HPDE6-E6E7 (cell line): Measurements from ENCODE around the gene SEMA3A.

Experiments
- DNase-seq: peaks from one replicate; pipeline ENCODE4 v3.0.0; 2011; ENCODE audit warnings: missing footprints; ENCODE audit errors: extremely low spot score

SEMA3A gene

DNA sequence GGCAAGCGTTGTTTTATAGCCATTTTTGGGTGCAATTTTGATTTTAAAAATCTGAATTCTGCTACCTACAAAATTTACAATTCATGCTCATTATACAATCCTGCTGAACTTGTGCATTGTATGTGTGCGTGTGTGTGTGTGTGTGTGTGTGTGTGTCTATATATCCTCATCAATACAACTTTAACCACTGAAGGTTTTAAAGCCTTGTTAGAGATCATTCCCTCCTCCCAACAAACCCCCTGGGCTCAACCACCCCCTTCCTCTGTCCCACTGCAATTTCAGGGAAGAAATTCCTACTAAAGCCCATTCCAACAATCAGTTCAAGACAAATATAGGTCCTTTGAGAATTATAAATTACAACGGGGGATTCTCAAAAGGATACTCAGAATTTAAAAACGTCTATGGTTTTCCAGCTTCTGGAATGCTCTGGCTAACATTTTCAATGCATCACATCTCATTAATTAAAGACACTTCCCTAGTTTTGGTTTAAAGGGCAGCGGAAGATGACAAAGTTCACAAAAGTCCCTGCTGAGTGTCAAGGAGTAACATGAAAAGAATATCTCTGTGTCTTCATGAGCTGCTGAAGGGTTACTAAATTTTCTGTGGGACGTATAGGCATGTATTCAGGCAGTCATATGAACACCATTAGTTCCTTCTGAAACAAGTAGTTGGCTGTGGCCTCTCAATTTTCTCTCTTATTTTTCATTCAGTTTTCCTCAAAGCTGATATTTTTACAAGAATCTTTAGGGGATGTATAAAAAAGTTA, 889 bp upstream of the SEMA3A start:
- DNase-seq, result no peak

DNA sequence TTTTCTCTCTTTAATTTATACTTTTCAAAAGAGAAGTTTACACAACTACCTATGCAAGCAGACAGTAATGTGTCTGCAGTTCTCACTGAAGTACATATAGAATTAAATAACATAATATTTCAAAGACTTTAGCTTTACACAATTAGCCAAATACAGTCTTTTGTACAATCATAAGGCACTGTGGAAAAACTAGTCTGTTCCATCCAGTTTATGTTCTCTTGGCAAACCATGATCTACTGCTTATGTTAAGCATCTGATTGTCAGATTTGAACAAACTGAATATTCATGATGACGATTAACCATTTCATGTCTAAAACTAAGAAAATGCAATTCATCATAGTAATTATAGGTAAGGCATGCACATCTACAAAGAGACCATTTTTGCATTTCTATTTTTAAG, 842 bp downstream of the SEMA3A start:
- no peak for DNase-seq

- DNase-seq, result no peak
These were observed 2.7 kb downstream of the SEMA3A start for GRCh38 chr7:84191842-84192241.

DNA sequence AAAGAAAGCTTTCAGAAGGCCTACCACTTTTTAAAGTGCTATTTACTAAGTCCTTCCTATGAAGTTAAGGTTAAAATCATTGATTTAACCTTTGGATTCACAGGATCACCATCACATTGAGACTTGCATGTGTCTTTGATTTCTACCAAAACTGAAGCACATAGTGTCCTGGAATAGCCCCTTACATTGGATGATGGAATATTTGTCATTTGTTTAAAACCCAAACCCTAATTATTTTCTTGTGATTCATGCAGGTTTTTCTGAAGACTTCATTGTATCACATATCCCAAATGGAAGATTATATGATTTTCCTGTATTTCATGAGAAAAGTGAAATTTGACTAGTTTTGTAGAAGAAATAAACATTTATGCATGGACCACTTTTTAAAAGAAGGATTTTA, 3.3 kb downstream of the SEMA3A start:
- DNase-seq, result no peak

DNA sequence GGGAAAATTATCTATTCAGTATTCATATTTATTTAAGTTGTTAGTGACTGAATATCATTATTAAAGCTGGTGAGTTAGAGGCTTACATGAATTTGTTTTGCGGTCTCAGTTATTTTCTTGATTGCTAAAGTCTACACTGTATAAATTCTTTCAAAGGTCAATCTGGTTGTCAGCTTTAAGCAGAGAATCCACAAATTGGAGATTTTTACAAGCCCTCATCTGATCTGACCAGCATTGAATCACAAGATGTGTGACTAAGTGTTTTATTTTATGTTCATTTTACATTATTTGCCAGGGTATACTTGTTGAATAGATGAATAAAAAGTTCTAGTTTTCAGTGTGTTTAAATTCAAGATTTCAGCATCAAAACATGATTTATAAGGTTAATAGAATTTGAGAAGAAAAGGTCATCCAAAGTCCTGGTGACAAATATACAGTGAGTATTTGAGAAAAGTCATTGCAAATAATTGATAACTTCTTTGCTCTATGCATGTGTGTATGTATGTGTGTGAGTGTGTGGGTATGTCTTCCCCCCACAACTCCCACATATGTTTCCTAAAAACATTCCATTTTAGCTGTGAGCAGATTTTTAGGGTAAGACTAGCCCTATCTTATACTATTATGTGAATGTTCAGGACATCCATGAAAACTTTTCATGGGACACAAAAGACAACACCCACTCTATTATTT, 4.4 kb downstream of the SEMA3A start:
- DNase-seq, result no peak

- DNase-seq, result no peak
These were observed 5.7 kb downstream of the SEMA3A start for GRCh38 chr7:84188786-84189405.

GRCh38 chr7:84187813-84188510, 6.6 kb downstream of the SEMA3A start:
- DNase-seq, result no peak

DNA sequence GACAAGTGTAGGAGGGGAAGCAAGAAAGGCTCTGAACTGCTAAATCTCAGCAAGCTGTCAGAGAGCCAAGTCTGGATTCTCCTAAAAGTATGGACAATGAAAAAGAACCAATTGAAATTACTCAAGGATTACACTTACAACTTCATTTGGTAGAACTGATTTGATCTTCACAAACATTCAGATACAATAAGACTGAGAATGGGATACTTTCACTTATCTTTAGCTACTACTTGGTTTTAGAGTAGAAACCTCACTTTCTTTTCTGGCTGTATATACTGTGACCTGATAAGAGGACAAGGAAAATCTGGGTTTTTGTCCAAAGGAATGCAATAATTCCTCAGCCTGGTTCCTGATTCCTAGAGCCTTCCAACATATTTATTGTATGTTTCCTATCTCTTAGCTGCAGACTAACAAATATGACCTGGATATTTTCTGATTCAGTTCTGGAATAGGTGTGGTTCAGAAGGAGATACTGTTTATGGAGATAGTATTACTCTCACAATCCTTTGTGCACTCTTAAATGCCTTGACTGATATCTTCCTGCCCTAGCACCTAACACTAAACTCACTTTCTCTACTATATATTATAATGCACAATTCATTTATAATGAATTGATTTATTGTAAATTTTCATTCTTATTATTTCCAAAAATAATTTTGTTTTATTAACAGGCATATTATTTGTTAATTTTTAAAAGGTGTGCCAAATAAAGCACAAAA, 7.3 kb downstream of the SEMA3A start:
- DNase-seq, result no peak

DNA sequence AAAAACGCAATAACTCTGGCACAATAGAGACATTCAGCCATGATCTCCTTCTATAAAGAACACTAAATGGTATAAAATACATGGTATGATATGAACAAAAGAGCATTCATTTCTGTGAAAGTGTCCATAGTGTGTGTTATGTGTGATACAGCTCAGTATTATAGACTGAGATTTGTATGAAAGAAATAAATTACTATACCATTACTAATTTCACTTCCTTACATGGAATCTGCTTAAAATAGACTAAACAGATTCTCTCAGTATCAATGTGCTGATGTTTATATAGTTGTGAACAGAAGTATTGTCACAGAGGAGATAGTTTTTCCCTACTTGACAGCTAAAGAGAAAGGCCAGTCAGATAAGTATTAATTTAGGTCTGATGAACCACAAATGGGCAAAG, 10.8 kb downstream of the SEMA3A start:
- DNase-seq, result no peak

DNA sequence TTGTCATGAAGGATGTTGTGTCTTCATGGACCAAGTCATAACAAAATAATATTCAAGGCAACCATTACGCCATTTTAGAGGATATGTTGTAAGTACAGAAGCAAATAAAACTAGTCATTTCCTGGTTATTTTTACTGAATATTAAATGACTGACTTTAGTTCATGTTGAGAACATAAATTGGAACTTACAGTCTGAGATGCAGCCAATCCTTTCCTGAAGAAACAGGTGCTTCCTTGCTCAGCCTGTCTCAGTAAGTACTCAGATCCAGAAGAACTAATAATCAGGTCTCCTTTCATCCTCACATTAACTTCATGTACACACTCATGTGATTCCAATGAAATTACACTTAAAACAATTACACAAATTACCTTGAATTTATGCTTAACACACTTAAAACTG, 12.3 kb downstream of the SEMA3A start:
- no peak for DNase-seq

- DNase-seq, result no peak
These were observed 13.0 kb downstream of the SEMA3A start for GRCh38 chr7:84181628-84182027.

DNA sequence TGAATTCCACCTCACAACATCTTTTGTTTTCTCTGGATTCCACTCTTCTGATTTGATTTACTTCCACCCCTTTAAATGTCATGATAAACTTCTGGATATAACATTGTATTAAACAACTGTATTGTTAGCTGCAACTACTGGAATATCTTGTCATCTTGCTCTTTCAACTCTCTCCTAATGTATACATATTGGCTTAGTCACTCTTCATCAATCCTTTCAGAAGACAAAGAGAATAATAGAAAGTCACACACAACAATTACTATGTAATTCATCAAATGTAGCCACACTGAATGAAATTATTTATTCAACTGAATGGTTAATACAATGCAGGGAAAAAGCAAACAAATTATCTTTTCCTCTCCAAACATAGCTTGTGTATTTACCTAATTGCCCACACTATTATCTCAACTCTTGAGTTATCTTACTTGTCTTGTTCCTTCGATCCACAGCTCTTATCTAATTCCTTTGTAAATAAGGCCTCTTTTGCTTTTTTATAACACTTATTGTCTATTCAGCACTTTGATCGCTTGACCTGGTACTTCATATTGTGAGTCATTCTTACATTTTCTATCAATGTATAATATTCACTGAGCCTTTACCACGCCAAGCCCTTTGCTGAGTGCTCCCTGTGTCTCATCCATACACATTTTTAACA, 16.7 kb downstream of the SEMA3A start:
- DNase-seq, result no peak

DNA sequence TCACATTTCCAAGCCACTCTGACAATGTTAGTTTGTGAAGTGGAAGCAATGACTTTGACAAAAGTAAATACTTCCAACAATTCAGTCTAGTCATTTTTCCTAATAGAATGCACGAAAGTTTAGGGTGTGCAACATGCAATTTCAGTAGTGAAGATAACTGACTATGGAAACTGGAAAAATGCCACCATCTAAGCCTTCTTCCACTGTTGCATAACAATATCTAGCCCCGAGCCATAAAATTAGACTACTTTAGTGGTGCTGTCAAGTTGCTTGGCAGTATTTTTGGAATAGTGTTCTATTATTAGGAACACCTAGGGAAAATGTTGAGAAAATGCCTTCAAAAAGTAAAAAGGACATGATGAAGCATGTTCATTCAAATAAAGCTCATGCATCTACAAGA, 17.9 kb downstream of the SEMA3A start:
- DNase-seq, result no peak

GRCh38 chr7:84175461-84175860, 19.1 kb downstream of the SEMA3A start:
- no peak for DNase-seq

- DNase-seq, result no peak
These were observed 23.9 kb downstream of the SEMA3A start for GRCh38 chr7:84170646-84171045.

DNA sequence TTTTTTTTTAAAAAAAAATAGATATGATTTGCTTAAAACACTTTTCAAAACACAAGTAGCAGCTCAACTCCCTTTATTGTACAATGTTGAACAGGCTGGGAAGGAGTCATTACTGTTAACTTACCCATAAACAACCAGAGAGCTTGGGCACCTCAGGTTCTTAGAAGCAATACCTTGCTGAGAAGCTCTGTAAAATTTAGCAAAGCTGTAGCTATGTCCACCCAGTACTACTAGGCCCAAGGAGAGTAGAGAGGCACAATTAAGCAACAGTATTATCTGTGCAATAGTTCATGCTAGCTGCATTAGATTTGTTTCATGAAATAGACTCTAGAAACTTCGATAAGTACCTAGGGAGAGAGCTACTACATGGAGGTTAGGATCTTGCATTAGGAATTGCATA, 32.0 kb downstream of the SEMA3A start:
- no peak for DNase-seq

DNA sequence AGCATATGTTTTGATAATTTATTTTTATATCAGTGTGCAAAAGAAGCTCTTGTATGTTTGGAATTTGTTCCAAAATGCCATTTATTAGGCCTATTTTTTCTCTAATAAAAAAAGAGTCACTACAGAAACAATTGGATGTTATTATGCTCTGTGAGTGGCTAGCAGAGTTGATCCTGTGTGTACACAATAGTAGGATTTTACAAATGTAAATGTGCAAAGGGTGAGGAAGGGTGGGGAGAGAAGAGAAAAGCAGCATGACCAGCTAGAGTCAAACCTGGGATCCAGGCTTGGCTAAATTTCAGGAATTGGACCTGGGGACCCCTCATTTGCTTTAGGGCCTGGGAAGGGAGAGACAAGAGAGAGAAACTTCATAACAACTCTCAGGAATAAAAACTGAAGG, 32.5 kb downstream of the SEMA3A start:
- no peak for DNase-seq

- DNase-seq, result no peak
These were observed 33.2 kb downstream of the SEMA3A start for GRCh38 chr7:84161398-84161797.

DNA sequence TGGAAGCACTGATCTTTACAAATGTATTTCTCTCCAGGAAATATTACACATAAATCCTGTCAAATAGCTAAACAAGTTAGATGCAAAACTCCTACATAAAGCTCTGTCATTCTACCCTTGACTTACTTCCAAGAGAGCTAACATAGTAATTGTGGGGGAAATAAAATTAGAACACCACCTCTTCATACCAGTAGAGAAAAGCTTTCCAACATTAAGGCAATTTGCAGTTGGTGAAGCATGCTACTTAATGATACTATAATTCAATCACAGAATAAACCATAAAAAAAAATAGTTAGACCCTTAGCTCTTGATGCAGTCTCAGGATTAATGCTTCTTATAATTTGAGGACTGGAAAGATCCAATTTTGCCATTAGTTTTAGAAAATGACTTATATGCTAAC, 35.2 kb downstream of the SEMA3A start:
- no peak for DNase-seq

GRCh38 chr7:84157171-84157570, 37.4 kb downstream of the SEMA3A start:
- DNase-seq, result no peak
